A549 (cell line): ENCODE data around the gene ARHGDIG.

Experiments used
- CHD2 ChIP-seq: fragments of 150-350 bp; IDR thresholded peaks from 2 replicates; pipeline ENCODE4 v1.6.1; 2014; ENCODE audit warnings: low read length; ENCODE audit not compliant: partially characterized antibody
- FOSB ChIP-seq: fragments of 250-450 bp; sonication (Bioruptor Pico); IDR thresholded peaks from 2 replicates; pipeline ENCODE4 v1.5.0; 2020; ENCODE audit warnings: mild to moderate bottlenecking, moderate library complexity
- JUN ChIP-seq, 2 experiments: fragments of >200 bp; sonication (Bioruptor Twin); formaldehyde crosslinking; IDR thresholded peaks; 2 replicates in 1 of 2; 3 replicates in 1 of 2; pipeline ENCODE4 v1.6.1; 2016 to 2017
- ZFP36 ChIP-seq: fragments of 450-650 bp; IDR thresholded peaks from 2 replicates; pipeline ENCODE4 v1.6.1; 2014; ENCODE audit warnings: borderline replicate concordance; ENCODE audit not compliant: partially characterized antibody
- TF ChIP-seq, protein P1 (sequence below): fragments of >200 bp; sonication (Bioruptor Twin); formaldehyde crosslinking; IDR thresholded peaks from 3 replicates; pipeline ENCODE4 v1.5.1; 2016
- TF ChIP-seq, protein P2 (sequence below): fragments of >200 bp; sonication (Bioruptor Twin); formaldehyde crosslinking; IDR thresholded peaks from 3 replicates; pipeline ENCODE4 v1.6.1; 2016

DNA sequence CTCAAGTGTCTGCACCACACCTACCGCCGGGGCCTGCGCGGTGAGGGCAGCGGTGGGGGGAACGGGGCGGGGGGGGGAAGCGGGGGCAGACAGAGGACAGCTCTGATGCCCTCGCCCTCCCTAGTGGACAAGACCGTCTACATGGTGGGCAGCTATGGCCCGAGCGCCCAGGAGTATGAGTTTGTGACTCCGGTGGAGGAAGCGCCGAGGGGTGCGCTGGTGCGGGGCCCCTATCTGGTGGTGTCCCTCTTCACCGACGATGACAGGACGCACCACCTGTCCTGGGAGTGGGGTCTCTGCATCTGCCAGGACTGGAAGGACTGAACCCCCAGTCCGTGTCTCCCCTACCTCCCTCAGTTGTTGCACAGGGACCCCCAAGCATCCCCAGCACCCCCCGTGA, 2.1 kb downstream of the ARHGDIG start:
- TF ChIP-seq FOSB (CRISPR knock-in tag) (no peak), ZFP36 (no peak), CHD2 (no peak), JUN (IDR thresholded peaks at IDR 0.05) (no peak)
- TF ChIP-seq, protein P1, sequence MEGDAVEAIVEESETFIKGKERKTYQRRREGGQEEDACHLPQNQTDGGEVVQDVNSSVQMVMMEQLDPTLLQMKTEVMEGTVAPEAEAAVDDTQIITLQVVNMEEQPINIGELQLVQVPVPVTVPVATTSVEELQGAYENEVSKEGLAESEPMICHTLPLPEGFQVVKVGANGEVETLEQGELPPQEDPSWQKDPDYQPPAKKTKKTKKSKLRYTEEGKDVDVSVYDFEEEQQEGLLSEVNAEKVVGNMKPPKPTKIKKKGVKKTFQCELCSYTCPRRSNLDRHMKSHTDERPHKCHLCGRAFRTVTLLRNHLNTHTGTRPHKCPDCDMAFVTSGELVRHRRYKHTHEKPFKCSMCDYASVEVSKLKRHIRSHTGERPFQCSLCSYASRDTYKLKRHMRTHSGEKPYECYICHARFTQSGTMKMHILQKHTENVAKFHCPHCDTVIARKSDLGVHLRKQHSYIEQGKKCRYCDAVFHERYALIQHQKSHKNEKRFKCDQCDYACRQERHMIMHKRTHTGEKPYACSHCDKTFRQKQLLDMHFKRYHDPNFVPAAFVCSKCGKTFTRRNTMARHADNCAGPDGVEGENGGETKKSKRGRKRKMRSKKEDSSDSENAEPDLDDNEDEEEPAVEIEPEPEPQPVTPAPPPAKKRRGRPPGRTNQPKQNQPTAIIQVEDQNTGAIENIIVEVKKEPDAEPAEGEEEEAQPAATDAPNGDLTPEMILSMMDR = no peak
- TF ChIP-seq, protein P2, sequence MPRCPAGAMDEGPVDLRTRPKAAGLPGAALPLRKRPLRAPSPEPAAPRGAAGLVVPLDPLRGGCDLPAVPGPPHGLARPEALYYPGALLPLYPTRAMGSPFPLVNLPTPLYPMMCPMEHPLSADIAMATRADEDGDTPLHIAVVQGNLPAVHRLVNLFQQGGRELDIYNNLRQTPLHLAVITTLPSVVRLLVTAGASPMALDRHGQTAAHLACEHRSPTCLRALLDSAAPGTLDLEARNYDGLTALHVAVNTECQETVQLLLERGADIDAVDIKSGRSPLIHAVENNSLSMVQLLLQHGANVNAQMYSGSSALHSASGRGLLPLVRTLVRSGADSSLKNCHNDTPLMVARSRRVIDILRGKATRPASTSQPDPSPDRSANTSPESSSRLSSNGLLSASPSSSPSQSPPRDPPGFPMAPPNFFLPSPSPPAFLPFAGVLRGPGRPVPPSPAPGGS = no peak
